Measurements from ENCODE around the gene NAT8L.
A peak's percentile ranks its signal among the peaks of the same experiment; 100 is the strongest.

The NAT8L gene

DNA sequence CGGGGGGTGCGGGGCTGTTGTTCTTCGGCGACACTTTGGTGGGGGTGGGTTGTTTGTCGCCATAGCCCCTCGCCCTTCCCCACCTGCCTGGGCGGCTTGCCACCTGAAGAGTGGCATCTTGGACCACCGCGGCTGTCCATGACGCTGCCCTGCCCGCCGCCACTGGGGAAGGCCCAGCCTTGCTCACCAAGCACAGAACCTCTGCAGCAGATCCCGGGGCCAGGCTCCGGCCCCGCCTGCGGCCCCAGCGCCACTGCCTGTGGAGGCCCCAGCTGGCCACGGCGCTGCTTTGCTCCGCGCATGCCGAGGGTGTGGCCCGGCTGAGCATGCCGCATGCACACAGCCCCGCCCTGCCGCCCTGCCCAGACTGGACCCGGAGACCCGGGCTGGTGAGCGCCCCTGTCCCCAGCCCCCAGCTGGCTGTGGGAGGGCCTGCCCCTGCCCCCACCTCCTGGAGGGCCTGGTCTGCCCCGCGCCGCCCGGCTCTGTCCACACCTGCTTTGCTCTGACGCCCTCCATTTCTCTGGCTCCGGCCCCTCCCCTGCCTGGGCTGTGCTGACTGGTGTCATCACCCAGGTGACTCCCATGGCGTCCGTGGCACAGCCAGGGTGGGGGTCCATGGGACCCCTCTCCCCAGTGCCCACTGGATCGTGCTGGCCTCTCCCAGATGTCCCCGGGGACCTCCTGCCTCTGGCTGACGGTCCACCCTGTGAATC lies 5.3 kb downstream of the NAT8L start:
- DNase-seq (ENCODE audit: low spot score): no peak

- DNase-seq (ENCODE audit: low spot score): no peak
These were observed 6.2 kb downstream of the NAT8L start for GRCh38 chr4:2065106-2065930.

GRCh38 chr4:2066011-2066551 lies 7.0 kb downstream of the NAT8L start:
- no peak for DNase-seq (ENCODE audit: low spot score)

- DNase-seq (ENCODE audit: low spot score): no peak
These were observed 7.7 kb downstream of the NAT8L start for GRCh38 chr4:2066571-2067445.

GRCh38 chr4:2067446-2068197 lies 8.5 kb downstream of the NAT8L start:
- DNase-seq (ENCODE audit: low spot score): peak; percentile 53

DNA sequence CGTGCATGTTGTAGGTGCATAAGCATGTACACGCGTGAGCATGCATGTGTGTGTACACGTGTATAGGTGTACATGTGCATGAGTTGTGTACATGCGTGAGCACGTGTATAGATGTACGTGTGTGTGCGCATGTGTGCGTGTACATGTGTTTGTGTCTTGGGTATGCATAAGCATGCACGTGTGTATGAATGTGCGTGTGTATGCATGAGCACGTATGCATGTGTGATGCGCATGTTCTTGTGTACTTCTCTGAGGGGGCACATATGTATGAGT lies 9.0 kb downstream of the NAT8L start:
- no peak for DNase-seq (ENCODE audit: low spot score)

GRCh38 chr4:2068566-2068965 lies 9.4 kb downstream of the NAT8L start:
- DNase-seq (ENCODE audit: low spot score): no peak

GRCh38 chr4:2069161-2069971 lies 10.2 kb downstream of the NAT8L start:
- DNase-seq (ENCODE audit: low spot score): no peak

- DNase-seq (ENCODE audit: low spot score): no peak
These were observed 10.9 kb downstream of the NAT8L start for GRCh38 chr4:2069986-2070385.

GRCh38 chr4:2070421-2071251 lies 11.5 kb downstream of the NAT8L start:
- no peak for DNase-seq (ENCODE audit: low spot score)

- no peak for DNase-seq (ENCODE audit: low spot score)
These were observed 12.3 kb downstream of the NAT8L start for GRCh38 chr4:2071252-2071911.

GRCh38 chr4:2071912-2072867 lies 13.1 kb downstream of the NAT8L start:
- no peak for DNase-seq (ENCODE audit: low spot score)

- DNase-seq (ENCODE audit: low spot score): no peak
These were observed 14.1 kb downstream of the NAT8L start for GRCh38 chr4:2072971-2073807.

DNA sequence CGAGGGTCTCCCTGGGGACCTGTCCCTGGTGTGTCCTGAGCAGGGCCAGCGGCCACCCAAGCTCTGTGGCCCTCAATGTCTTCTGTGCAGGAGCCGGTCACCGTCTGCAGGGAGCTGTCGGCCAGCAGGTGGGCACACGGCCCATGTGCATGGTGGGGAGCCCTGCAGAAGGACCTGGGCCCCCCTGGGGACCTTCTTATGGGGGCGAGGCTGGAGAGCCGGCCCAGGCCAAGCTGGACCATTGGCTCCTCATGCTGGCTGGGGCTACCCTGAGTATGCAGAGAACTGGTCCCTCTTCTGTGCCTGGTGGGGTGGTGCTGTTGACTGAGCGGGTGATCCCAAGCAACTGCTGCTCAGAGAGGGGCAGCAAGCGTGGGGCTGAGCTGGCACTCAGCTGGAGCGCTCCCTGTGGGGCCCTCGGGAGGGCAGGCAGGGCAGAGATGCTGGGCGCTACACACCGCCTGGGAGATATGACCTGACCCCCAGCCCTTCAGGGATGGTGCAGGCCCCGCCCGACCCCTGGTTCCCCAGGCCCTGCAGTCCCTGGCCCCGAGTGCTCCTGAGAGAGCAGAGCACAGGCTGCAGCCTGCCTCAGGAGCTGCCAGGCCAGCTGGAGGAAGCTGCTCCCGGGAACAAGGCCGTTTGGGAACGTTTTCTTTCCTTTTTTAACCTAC lies 14.8 kb downstream of the NAT8L start:
- DNase-seq (ENCODE audit: low spot score): no peak

- DNase-seq (ENCODE audit: low spot score): no peak
These were observed 15.5 kb downstream of the NAT8L start for GRCh38 chr4:2074588-2074987.

GRCh38 chr4:2075171-2075986 lies 16.3 kb downstream of the NAT8L start:
- DNase-seq (ENCODE audit: low spot score): no peak
